H1 (cell line): ENCODE results near the gene SERINC5. TPM values are rescaled to one million over a fixed set of nuclear protein-coding genes. Genes with fewer than 3 reads are reported as not detected.

ENCODE experiments used
- CTCF ChIA-PET: fragments of 300-600 bp; sonication (Branson Sonifier 250); formaldehyde crosslinking; loops from one replicate; lab custom pipeline; 2021; ENCODE audit not compliant: partially characterized antibody; lab: Charles Lee
- POLR2A ChIA-PET: fragments of 300-600 bp; sonication (Branson Sonifier 250); formaldehyde crosslinking; loops from one replicate; lab custom pipeline; 2021; ENCODE audit warnings: inconsistent platforms; ENCODE audit not compliant: partially characterized antibody; lab: Charles Lee
- DNase-seq, 2 experiments: peaks; one replicate each; pipeline versions ENCODE4 v3.0.0 to v3.0.0-alpha.2; 2010 to 2022; ENCODE audit warnings: low spot score in 2 of 2, low read depth in 1 of 2, mixed read lengths in 1 of 2
- FAIRE-seq: peaks from 2 replicates; lab custom pipeline; 2011; peaks lifted over from hg19 to GRCh38; lab: Jason Lieb, UNC
- H2AFZ ChIP-seq: 2 replicates; pipeline ENCODE4 v1.8.1; 2012; ENCODE audit warnings: low read length, inconsistent platforms
- H2AK5ac ChIP-seq: 2 replicates; pipeline ENCODE4 v1.6.1; 2013; ENCODE audit warnings: low read depth, low read length
- H2BK120ac ChIP-seq: replicated peaks from 2 replicates; pipeline ENCODE3; 2013; ENCODE audit warnings: low read depth, low read length, inconsistent platforms
- H2BK12ac ChIP-seq: 2 replicates; pipeline ENCODE4 v1.6.1; 2013; ENCODE audit warnings: low read depth, low read length
- H2BK15ac ChIP-seq: 2 replicates; pipeline ENCODE4 v1.6.1; 2013; ENCODE audit warnings: low read length
- H2BK20ac ChIP-seq: 2 replicates; pipeline ENCODE4 v1.6.1; 2013; ENCODE audit warnings: low read length
- H2BK5ac ChIP-seq: 2 replicates; pipeline ENCODE4 v1.6.1; 2013; ENCODE audit warnings: low read depth, low read length
- H3K14ac ChIP-seq: 2 replicates; pipeline ENCODE4 v1.6.1; 2013; ENCODE audit warnings: inconsistent platforms; ENCODE audit not compliant: insufficient read length
- H3K18ac ChIP-seq: 2 replicates; pipeline ENCODE4 v1.6.1; 2013; ENCODE audit warnings: low read length; ENCODE audit errors: extremely low read depth
- H3K23ac ChIP-seq: 2 replicates; pipeline ENCODE4 v1.6.1; 2013; ENCODE audit warnings: inconsistent platforms; ENCODE audit not compliant: insufficient read length
- H3K23me2 ChIP-seq: 2 replicates; pipeline ENCODE4 v1.6.1; 2013; ENCODE audit warnings: low read depth, low read length
- H3K27ac ChIP-seq: 2 replicates; pipeline ENCODE4 v1.6.1; 2011; ENCODE audit warnings: low read depth, low read length, inconsistent platforms
- H3K27me3 ChIP-seq, 4 experiments: replicated peaks in 1 of 4; 1 replicate in 1 of 4; 2 replicates in 3 of 4; pipeline versions ENCODE4 v1.6.1 to v1.8.1; 2011 to 2013; ENCODE audit warnings: low read length in 3 of 4, mild to moderate bottlenecking in 3 of 4, inconsistent platforms in 2 of 4, mixed read lengths in 2 of 4, moderate library complexity in 1 of 4; ENCODE audit not compliant: control insufficient read depth in 3 of 4, insufficient read depth in 3 of 4; ENCODE audit errors: extremely low read depth in 1 of 4
- H3K36me3 ChIP-seq, 4 experiments: 2 replicates each; pipeline versions ENCODE4 v1.6.1 to v1.8.1; 2011 to 2013; ENCODE audit warnings: mild to moderate bottlenecking in 4 of 4, low read length in 3 of 4, moderate library complexity in 2 of 4, control low read depth in 1 of 4, inconsistent platforms in 1 of 4; ENCODE audit not compliant: insufficient read depth in 4 of 4, control insufficient read depth in 2 of 4
- H3K4ac ChIP-seq: replicated peaks from 2 replicates; pipeline ENCODE3; 2013; ENCODE audit warnings: low read length, low read depth, mixed read lengths, inconsistent platforms; ENCODE audit not compliant: insufficient read length
- H3K4me1 ChIP-seq, 4 experiments: replicated peaks in 1 of 4; 1 replicate in 1 of 4; 2 replicates in 3 of 4; pipeline versions ENCODE4 v1.6.1 to v1.8.1; 2011 to 2013; ENCODE audit warnings: low read length in 3 of 4, inconsistent platforms in 2 of 4, mixed read lengths in 1 of 4; ENCODE audit not compliant: insufficient read depth in 4 of 4, control insufficient read depth in 3 of 4
- H3K4me2 ChIP-seq, 2 experiments: 2 replicates each; pipeline versions ENCODE4 v1.6.1 to v1.8.1; 2011 to 2013; ENCODE audit warnings: low read depth in 2 of 2, low read length in 2 of 2, control low read depth in 1 of 2, inconsistent platforms in 1 of 2, mild to moderate bottlenecking in 1 of 2; ENCODE audit not compliant: insufficient read depth in 1 of 2
- H3K4me3 ChIP-seq, 4 experiments: fragments of 200-600, 300-600 bp in 1 of 4; sonication (generic), shearing (Covaris generic), sonication (Bioruptor Twin) in 1 of 4; 2 replicates each; pipeline versions ENCODE4 v1.5.1 to v1.8.1; 2011 to 2016; ENCODE audit warnings: low read length in 4 of 4, low read depth in 3 of 4, control low read depth in 2 of 4, inconsistent platforms in 2 of 4, mild to moderate bottlenecking in 2 of 4, mixed read lengths in 1 of 4, moderate library complexity in 1 of 4; ENCODE audit not compliant: insufficient read depth in 2 of 4; ENCODE audit errors: extremely low read depth in 1 of 4
- H3K56ac ChIP-seq: replicated peaks from 2 replicates; pipeline ENCODE3; 2013; ENCODE audit warnings: low read depth, mild to moderate bottlenecking, mixed read lengths, low read length, inconsistent platforms; ENCODE audit not compliant: insufficient read length
- H3K79me1 ChIP-seq: 2 replicates; pipeline ENCODE4 v1.6.1; 2013; ENCODE audit warnings: low read depth, low read length, control low read depth
- H3K79me2 ChIP-seq, 2 experiments: 2 replicates each; pipeline versions ENCODE4 v1.6.1 to v1.8.1; 2012 to 2013; ENCODE audit warnings: low read length in 2 of 2, mild to moderate bottlenecking in 2 of 2, inconsistent platforms in 1 of 2; ENCODE audit not compliant: insufficient read depth in 2 of 2, control insufficient read depth in 1 of 2
- H3K9ac ChIP-seq, 4 experiments: replicated peaks in 1 of 4; 1 replicate in 1 of 4; 2 replicates in 3 of 4; pipeline versions ENCODE4 v1.6.1 to v1.8.1; 2011 to 2013; ENCODE audit warnings: low read depth in 3 of 4, low read length in 3 of 4, control low read depth in 2 of 4, mild to moderate bottlenecking in 2 of 4, moderate library complexity in 2 of 4, inconsistent platforms in 1 of 4; ENCODE audit errors: extremely low read depth in 1 of 4
- H3K9me3 ChIP-seq, 2 experiments: 2 replicates each; pipeline versions ENCODE4 v1.6.1 to v1.8.1; 2012 to 2013; ENCODE audit warnings: mild to moderate bottlenecking in 2 of 2, moderate library complexity in 2 of 2, control low read depth in 1 of 2, inconsistent platforms in 1 of 2, low read depth in 1 of 2, low read length in 1 of 2, mixed read lengths in 1 of 2; ENCODE audit not compliant: insufficient read depth in 2 of 2
- H4K20me1 ChIP-seq, 2 experiments: replicated peaks in 1 of 2; 2 replicates each; pipeline versions ENCODE3 to v1.8.1; 2011 to 2013; ENCODE audit warnings: inconsistent platforms in 2 of 2, low read length in 2 of 2, mild to moderate bottlenecking in 1 of 2; ENCODE audit not compliant: insufficient read depth in 2 of 2, control insufficient read depth in 1 of 2
- H4K5ac ChIP-seq: 2 replicates; pipeline ENCODE4 v1.6.1; 2013; ENCODE audit warnings: low read length, low read depth, mixed read lengths, inconsistent platforms; ENCODE audit not compliant: insufficient read length
- H4K8ac ChIP-seq: 2 replicates; pipeline ENCODE4 v1.8.0; 2013; ENCODE audit warnings: mild to moderate bottlenecking, moderate library complexity, low read length, inconsistent platforms; ENCODE audit not compliant: insufficient read depth; ENCODE audit errors: extremely low read depth
- H4K91ac ChIP-seq: replicated peaks from 2 replicates; pipeline ENCODE3; 2013; ENCODE audit warnings: low read length, mixed read lengths, inconsistent platforms; ENCODE audit not compliant: insufficient read length
- FOSL1 ChIP-seq: IDR thresholded peaks from 2 replicates; pipeline ENCODE4 v1.6.1; 2011; ENCODE audit warnings: mild to moderate bottlenecking, low read depth, low read length, moderate library complexity; ENCODE audit not compliant: insufficient read depth
- KDM1A ChIP-seq: fragments of 200-600, 300-600 bp; sonication (generic); IDR thresholded peaks from 2 replicates; pipeline ENCODE4 v1.7.1; 2016; ENCODE audit warnings: mild to moderate bottlenecking, low read length, borderline replicate concordance
- MAX ChIP-seq: IDR thresholded peaks from 2 replicates; pipeline ENCODE4 v1.6.1; 2012; ENCODE audit warnings: inconsistent platforms
- SAP30 ChIP-seq: fragments of 300-600 bp; sonication (generic); IDR thresholded peaks from 2 replicates; pipeline ENCODE4 v1.7.1; 2012; ENCODE audit warnings: low read length, moderate library complexity, mild to moderate bottlenecking, inconsistent platforms; ENCODE audit not compliant: insufficient read depth, insufficient replicate concordance
- SIX5 ChIP-seq: IDR thresholded peaks from 2 replicates; pipeline ENCODE4 v1.6.1; 2011; ENCODE audit warnings: mild to moderate bottlenecking, low read depth, low read length
- SP1 ChIP-seq: IDR thresholded peaks from 2 replicates; pipeline ENCODE4 v1.6.1; 2011; ENCODE audit warnings: low read depth, low read length
- WGBS, 2 experiments: shearing (Covaris generic) in 1 of 2; methylation state at CpG; one replicate each; pipeline versions ENCODE4 v1.1.6 to v1.1.7; 2013 to 2015; ENCODE audit warnings: low lambda C conversion rate in 2 of 2, mixed read lengths in 2 of 2, inconsistent platforms in 1 of 2, low coverage in 1 of 2, missing lambda C conversion rate in 1 of 2; ENCODE audit not compliant: insufficient replicate concordance in 2 of 2, insufficient coverage in 1 of 2, insufficient read length in 1 of 2; ENCODE audit errors: extremely low coverage in 1 of 2, missing lambda C conversion rate in 1 of 2; 5-methylcytosine and 5-hydroxymethylcytosine counted together
- polyA plus RNA-seq, 7 experiments: library from polyadenylated mRNA; depleted of rRNA in 3 of 7; stranded (reverse) in 5 of 7; unstranded in 2 of 7; fragments of >200 nt in 5 of 7; fragments of 200-250 nt in 2 of 7; gene quantifications; 1 replicate in 5 of 7; 2 replicates in 1 of 7; 4 replicates in 1 of 7; pipeline versions ENCODE4 v1.2.1 to v1.2.3, GENCODE V29; 2011 to 2013; ENCODE audit warnings: missing spikeins in 2 of 7, mixed read lengths in 2 of 7
- total RNA-seq: library from RNA; stranded (reverse); fragmentation: NEBNext Ultra II Directional; extraction: Animal tissue kit (Norgen Biotek cat#: 25700); gene quantifications from 2 replicates; pipeline ENCODE4 v1.2.1, GENCODE V29; 2021

The SERINC5 gene
- total and polyA plus RNA-seq, 2 of the 8 experiments (the other 6 are each of a cell fraction or from before 2014, with no cell fraction given) = 32.2 to 149 TPM

- Histone ChIP-seq H2BK5ac (no peak overlapping the region), H2BK120ac (no peak overlapping the region), H3K36me3 (peaks cover 2 to 27% (median 13%) of the 10 kb centered on the region in 4 experiments; a peak in 6 of 8 replicates), H3K4me2 (no peak overlapping the region), H3K18ac (no peak overlapping the region), H2BK20ac (no peak overlapping the region), H4K5ac (no peak overlapping the region), H4K91ac (no peak overlapping the region), H3K4me3 (no peak overlapping the region), H4K20me1 (peaks cover 2 to 10% of the 10 kb centered on the region in 2 experiments), H3K79me1 (peaks cover 12% of the 10 kb centered on the region), H3K9ac (no peak overlapping the region), H2BK15ac (no peak overlapping the region)
- WGBS, 2 experiments = 78% methylated on average over 10 of the region's 10 CpGs; no CpG with 5 or more reads in 1 of the 2 experiments
- no peak for FAIRE-seq
- no peak for TF ChIP-seq MAX
- no peak for TF ChIP-seq FOSL1
- TF ChIP-seq SP1 = no peak
- TF ChIP-seq SAP30 = no peak
- TF ChIP-seq SIX5 = no peak
- TF ChIP-seq KDM1A = no peak
- TF ChIP-seq, all 59 proteins: peak for 0
- H2AK5ac ChIP-seq = no peak overlapping the region
- no peaks in the 10 kb centered on the region for H3K23me2 ChIP-seq
- H3K23ac ChIP-seq = no peak overlapping the region
- H4K8ac ChIP-seq = no peak overlapping the region
- ChIA-PET POLR2A (interaction anchor here (0.9 to 4.1 kb wide), 14 partner anchors 9 to 53 kb away, joined by 3 to 17 read pairs (median 4); partner anchors contain the start of gene SERINC5), CTCF (interaction anchor here (0.8 to 2.5 kb wide), 7 partner anchors 10 to 114 kb away, joined by 3 to 9 read pairs (median 4); no protein-coding TSS in a partner anchor)
- no peak for DNase-seq
- no peak overlapping the region for H2BK12ac ChIP-seq
- H3K27ac ChIP-seq = no peak overlapping the region
- H3K79me2 ChIP-seq = peaks cover 20 to 82% of the 10 kb centered on the region in 2 experiments
- no peak overlapping the region for H3K4ac ChIP-seq
- no peaks in the 10 kb centered on the region for H3K27me3 ChIP-seq
- H3K14ac ChIP-seq = no peak overlapping the region
- H2AFZ ChIP-seq = no peak overlapping the region
- no peak overlapping the region for H3K56ac ChIP-seq
- H3K4me1 ChIP-seq = peaks cover 0 to 15% (median 1%) of the 10 kb centered on the region in 4 experiments; a peak in 3 of 7 replicates
- H3K9me3 ChIP-seq = no peaks in the 10 kb centered on the region
Observed at GRCh38 chr5:80204808-80205614, 50.8 kb downstream of the SERINC5 start.
